T-helper 2 cell treated with Interferon-gamma antibody and Interleukin-4, amounts not matched to agents 100 ng/mL and 5 ng/mL, for 36 hours (primary cell): ENCODE measurements around the gene BSND. TPM values are rescaled to one million over a fixed set of nuclear protein-coding genes. Genes with fewer than 3 reads are reported as not detected.

Experiments used
- intact Hi-C: fragments of 100-400 bp; cut with micrococcal nuclease; formaldehyde crosslinking; loops from one replicate; pipeline ENCODE4 v1.15.1; 2023
- total RNA-seq: library from RNA; stranded (reverse); gene quantifications from 2 replicates; pipeline ENCODE4 v1.2.3, GENCODE V29; 2022

Gene BSND
- total RNA-seq, 1 donor from 2014 or later: not detected

GRCh38 chr1:55045430-55045829 lies 46.7 kb downstream of the BSND start:
- intact Hi-C loops: no loop called here

- intact Hi-C loops: no loop called here
These were observed 48.1 kb downstream of the BSND start for GRCh38 chr1:55046871-55047270.

GRCh38 chr1:55047611-55048010 lies 48.9 kb downstream of the BSND start:
- intact Hi-C loops: no loop called here

- intact Hi-C loops: no loop called here
These were observed 49.9 kb downstream of the BSND start for GRCh38 chr1:55048453-55049270.

- intact Hi-C loops: no loop called here
These were observed 50.7 kb downstream of the BSND start for GRCh38 chr1:55049271-55049913.

GRCh38 chr1:55049914-55050278 lies 51.2 kb downstream of the BSND start:
- intact Hi-C loops: no loop called here

GRCh38 chr1:55050283-55050682 lies 51.5 kb downstream of the BSND start:
- intact Hi-C loops: no loop called here

GRCh38 chr1:55051169-55051568 lies 52.4 kb downstream of the BSND start:
- intact Hi-C loops: no loop called here

GRCh38 chr1:55051621-55052020 lies 52.9 kb downstream of the BSND start:
- intact Hi-C loops: no loop called here

- intact Hi-C loops: no loop called here
These were observed 53.7 kb downstream of the BSND start for GRCh38 chr1:55052221-55053142.

GRCh38 chr1:55053265-55053954 lies 54.7 kb downstream of the BSND start:
- intact Hi-C loops: no loop called here

GRCh38 chr1:55054396-55054795 lies 55.7 kb downstream of the BSND start:
- intact Hi-C loops: no loop called here

GRCh38 chr1:55055084-55055882 lies 56.5 kb downstream of the BSND start:
- intact Hi-C loops: no loop called here

GRCh38 chr1:55055951-55056631 lies 57.4 kb downstream of the BSND start:
- intact Hi-C loops: no loop called here

GRCh38 chr1:55056632-55056992 lies 57.9 kb downstream of the BSND start:
- intact Hi-C loops: no loop called here

- intact Hi-C loops: no loop called here
These were observed 58.7 kb downstream of the BSND start for GRCh38 chr1:55057270-55057955.

GRCh38 chr1:55057956-55058298 lies 59.2 kb downstream of the BSND start:
- intact Hi-C loops: no loop called here

- intact Hi-C loops: no loop called here
These were observed 60.8 kb downstream of the BSND start for GRCh38 chr1:55059302-55060132.
